Neural cell (in vitro differentiated cells): ENCODE data around the gene YIPF5. TPM values are rescaled to one million over a fixed set of nuclear protein-coding genes. Genes with fewer than 3 reads are reported as not detected.

ENCODE experiments used
- H2AFZ ChIP-seq: fragments of 200-600, 300-800 bp; sonication (generic), shearing (Covaris generic); 2 replicates; pipeline ENCODE4 v1.6.0; 2014; ENCODE audit warnings: low read depth, mild to moderate bottlenecking, antibody characterized with exemption, low read length, moderate library complexity
- H3F3A ChIP-seq: fragments of 200-600 bp; shearing (Covaris generic); 2 replicates; pipeline ENCODE4 v1.6.1; 2016; ENCODE audit warnings: mild to moderate bottlenecking, moderate library complexity, mixed read lengths, antibody characterized with exemption, low read length; ENCODE audit not compliant: insufficient read depth, poor library complexity, severe bottlenecking
- H3K27ac ChIP-seq: fragments of 200-600, 300-800 bp; sonication (generic), shearing (Covaris generic); 2 replicates; pipeline ENCODE4 v1.5.1; 2014; ENCODE audit warnings: mild to moderate bottlenecking, low read length, moderate library complexity
- H3K27me3 ChIP-seq: fragments of 300-800, 200-600 bp; sonication (generic), shearing (Covaris generic); 2 replicates; pipeline ENCODE4 v1.6.0; 2014; ENCODE audit warnings: mild to moderate bottlenecking, low read depth, low read length, moderate library complexity; ENCODE audit not compliant: insufficient read depth
- H3K36me3 ChIP-seq: fragments of 300-800, 200-600 bp; sonication (generic), shearing (Covaris generic); 2 replicates; pipeline ENCODE4 v1.5.1; 2014; ENCODE audit warnings: mild to moderate bottlenecking, antibody characterized with exemption, low read length, moderate library complexity; ENCODE audit not compliant: insufficient read depth
- H3K4me2 ChIP-seq: fragments of 300-800, 200-600 bp; sonication (generic), shearing (Covaris generic); 2 replicates; pipeline ENCODE4 v1.6.0; 2014; ENCODE audit warnings: mild to moderate bottlenecking, low read length
- H3K4me3 ChIP-seq: fragments of 300-800, 200-600 bp; sonication (generic), shearing (Covaris generic); 2 replicates; pipeline ENCODE4 v1.5.1; 2014; ENCODE audit warnings: mild to moderate bottlenecking, low read length, moderate library complexity
- H3K79me2 ChIP-seq: fragments of 200-600 bp; shearing (Covaris generic); replicated peaks from 2 replicates; pipeline ENCODE4 v1.6.0; 2014; ENCODE audit warnings: mild to moderate bottlenecking, low read length, moderate library complexity; ENCODE audit not compliant: insufficient read depth
- H3K9ac ChIP-seq: fragments of 300-800, 200-600 bp; sonication (generic), shearing (Covaris generic); 2 replicates; pipeline ENCODE4 v1.6.1; 2016; ENCODE audit warnings: mild to moderate bottlenecking, low read length, mixed read lengths
- H3K9me2 ChIP-seq: fragments of 200-600 bp; shearing (Covaris generic); 2 replicates; pipeline ENCODE4 v1.6.1; 2016; ENCODE audit warnings: mild to moderate bottlenecking, low read length, mixed read lengths; ENCODE audit not compliant: insufficient read depth
- H3K9me3 ChIP-seq: fragments of 200-600, 300-800 bp; sonication (generic), shearing (Covaris generic); 2 replicates; pipeline ENCODE4 v1.6.1; 2016; ENCODE audit warnings: mild to moderate bottlenecking, mixed run types, low read length, moderate library complexity, mixed read lengths
- H4K20me1 ChIP-seq: fragments of 200-600 bp; shearing (Covaris generic); 2 replicates; pipeline ENCODE4 v1.6.1; 2016; ENCODE audit warnings: mild to moderate bottlenecking, mixed run types; ENCODE audit not compliant: insufficient read depth
- EP300 ChIP-seq: fragments of 450-650 bp; conservative IDR thresholded peaks from 2 replicates; pipeline ENCODE4 v1.6.1; 2014; ENCODE audit warnings: antibody characterized with exemption, mild to moderate bottlenecking, moderate library complexity; ENCODE audit not compliant: poor library complexity, severe bottlenecking
- EZH2 ChIP-seq: fragments of 200-600, 300-800 bp; shearing (Covaris generic), sonication (generic); IDR thresholded peaks from 2 replicates; pipeline ENCODE4 v1.6.1; 2014; ENCODE audit warnings: antibody characterized with exemption, low read length, borderline replicate concordance, mild to moderate bottlenecking; ENCODE audit not compliant: insufficient read depth, poor library complexity, severe bottlenecking
- MXI1 ChIP-seq: fragments of 450-650 bp; conservative IDR thresholded peaks from 2 replicates; pipeline ENCODE4 v1.6.1; 2014; ENCODE audit warnings: antibody characterized with exemption, mild to moderate bottlenecking; ENCODE audit not compliant: poor library complexity, severe bottlenecking
- POLR2AphosphoS5 ChIP-seq: IDR thresholded peaks from 2 replicates; pipeline ENCODE4 v1.6.1; 2012
- RAD21 ChIP-seq: fragments of 450-650 bp; conservative IDR thresholded peaks from 2 replicates; pipeline ENCODE4 v1.6.1; 2014; ENCODE audit warnings: antibody characterized with exemption, mild to moderate bottlenecking, moderate library complexity
- SMC3 ChIP-seq: fragments of 450-650 bp; conservative IDR thresholded peaks from 2 replicates; pipeline ENCODE4 v1.6.1; 2014; ENCODE audit warnings: antibody characterized with exemption, mild to moderate bottlenecking, moderate library complexity; ENCODE audit not compliant: poor library complexity
- TAF1 ChIP-seq: IDR thresholded peaks from 2 replicates; pipeline ENCODE4 v1.6.1; 2012; ENCODE audit warnings: low read depth
- polyA plus RNA-seq: library from polyadenylated mRNA; depleted of rRNA; stranded (reverse); fragments of >200 nt; gene quantifications from 2 replicates; pipeline ENCODE4 v1.2.3, GENCODE V29; 2014
- TF ChIP-seq, protein P1 (sequence below): IDR thresholded peaks from 2 replicates; pipeline ENCODE4 v1.6.1; 2012; ENCODE audit warnings: borderline replicate concordance
- TF ChIP-seq, protein P2 (sequence below): fragments of 450-650 bp; IDR thresholded peaks from 2 replicates; pipeline ENCODE4 v1.5.1; 2014; ENCODE audit warnings: antibody characterized with exemption, mild to moderate bottlenecking, moderate library complexity; ENCODE audit not compliant: poor library complexity, severe bottlenecking

YIPF5 gene
- polyA plus RNA-seq, 1 donor from 2014 or later: 59.6 TPM

DNA sequence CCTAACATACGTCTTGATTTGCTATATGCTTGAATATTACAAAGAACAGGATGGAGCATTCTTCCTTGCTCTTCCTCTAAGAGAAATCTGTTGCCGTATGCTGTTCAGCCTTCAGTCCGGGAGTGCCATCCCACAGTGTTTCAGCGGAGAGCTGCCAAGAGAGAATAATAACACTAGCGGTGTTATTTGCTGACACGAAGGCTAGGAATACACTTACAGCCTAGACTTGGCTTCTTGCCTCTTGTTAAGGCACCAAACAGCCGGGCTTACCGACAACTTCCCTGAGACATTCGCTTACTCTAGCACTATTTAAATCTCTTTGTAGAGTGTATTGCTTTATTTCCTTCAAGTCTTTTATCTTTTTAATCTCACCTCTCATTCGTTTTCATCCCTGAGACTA is 31.6 kb upstream of the YIPF5 start:
- H3K9me3 ChIP-seq: no peaks in the 10 kb centered on the region
- no peaks in the 10 kb centered on the region for H3K36me3 ChIP-seq
- no peaks in the 10 kb centered on the region for H3K27me3 ChIP-seq
- no peak overlapping the region for H3K4me3 ChIP-seq
- H3K9me2 ChIP-seq: no peaks in the 10 kb centered on the region
- no peaks in the 10 kb centered on the region for H4K20me1 ChIP-seq
- H3K79me2 ChIP-seq: no peaks in the 10 kb centered on the region
- no peak overlapping the region for H3K9ac ChIP-seq
- TF ChIP-seq EP300 (no peak), TAF1 (no peak), POLR2AphosphoS5 (peak; percentile 59), SMC3 (no peak), EZH2 (no peak), MXI1 (no peak)
- TF ChIP-seq, protein P1, sequence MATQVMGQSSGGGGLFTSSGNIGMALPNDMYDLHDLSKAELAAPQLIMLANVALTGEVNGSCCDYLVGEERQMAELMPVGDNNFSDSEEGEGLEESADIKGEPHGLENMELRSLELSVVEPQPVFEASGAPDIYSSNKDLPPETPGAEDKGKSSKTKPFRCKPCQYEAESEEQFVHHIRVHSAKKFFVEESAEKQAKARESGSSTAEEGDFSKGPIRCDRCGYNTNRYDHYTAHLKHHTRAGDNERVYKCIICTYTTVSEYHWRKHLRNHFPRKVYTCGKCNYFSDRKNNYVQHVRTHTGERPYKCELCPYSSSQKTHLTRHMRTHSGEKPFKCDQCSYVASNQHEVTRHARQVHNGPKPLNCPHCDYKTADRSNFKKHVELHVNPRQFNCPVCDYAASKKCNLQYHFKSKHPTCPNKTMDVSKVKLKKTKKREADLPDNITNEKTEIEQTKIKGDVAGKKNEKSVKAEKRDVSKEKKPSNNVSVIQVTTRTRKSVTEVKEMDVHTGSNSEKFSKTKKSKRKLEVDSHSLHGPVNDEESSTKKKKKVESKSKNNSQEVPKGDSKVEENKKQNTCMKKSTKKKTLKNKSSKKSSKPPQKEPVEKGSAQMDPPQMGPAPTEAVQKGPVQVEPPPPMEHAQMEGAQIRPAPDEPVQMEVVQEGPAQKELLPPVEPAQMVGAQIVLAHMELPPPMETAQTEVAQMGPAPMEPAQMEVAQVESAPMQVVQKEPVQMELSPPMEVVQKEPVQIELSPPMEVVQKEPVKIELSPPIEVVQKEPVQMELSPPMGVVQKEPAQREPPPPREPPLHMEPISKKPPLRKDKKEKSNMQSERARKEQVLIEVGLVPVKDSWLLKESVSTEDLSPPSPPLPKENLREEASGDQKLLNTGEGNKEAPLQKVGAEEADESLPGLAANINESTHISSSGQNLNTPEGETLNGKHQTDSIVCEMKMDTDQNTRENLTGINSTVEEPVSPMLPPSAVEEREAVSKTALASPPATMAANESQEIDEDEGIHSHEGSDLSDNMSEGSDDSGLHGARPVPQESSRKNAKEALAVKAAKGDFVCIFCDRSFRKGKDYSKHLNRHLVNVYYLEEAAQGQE: no peak
- no peaks in the 10 kb centered on the region for H3F3A ChIP-seq
- H3K4me2 ChIP-seq: peak overlapping the region; percentile 18
- H3K27ac ChIP-seq: no peak overlapping the region
- H2AFZ ChIP-seq: no peak overlapping the region

DNA sequence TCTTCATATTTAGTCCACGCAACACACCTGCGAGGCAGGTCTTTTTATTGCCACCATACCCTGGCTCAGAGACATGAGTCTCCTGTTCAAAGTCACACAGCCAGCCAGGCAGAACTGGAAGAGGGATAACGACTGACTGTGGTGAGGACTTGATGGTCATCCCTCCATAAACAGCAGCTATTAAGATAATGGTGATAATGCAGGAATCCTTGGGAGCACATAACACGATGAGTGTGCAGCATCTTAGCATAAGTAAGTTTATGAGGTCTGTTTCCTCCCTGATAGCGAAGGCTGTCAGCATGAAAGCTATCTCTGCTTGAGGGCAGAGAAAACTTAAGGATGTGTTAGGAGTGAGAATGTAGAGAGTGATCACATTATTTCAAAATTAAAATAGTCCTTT is 31.1 kb upstream of the YIPF5 start:
- Histone ChIP-seq H4K20me1 (no peaks in the 10 kb centered on the region), H3K36me3 (no peaks in the 10 kb centered on the region), H3K9me2 (no peaks in the 10 kb centered on the region), H3F3A (no peaks in the 10 kb centered on the region), H3K9me3 (no peaks in the 10 kb centered on the region), H3K27ac (no peak overlapping the region), H2AFZ (no peak overlapping the region), H3K79me2 (no peaks in the 10 kb centered on the region), H3K9ac (no peak overlapping the region), H3K27me3 (no peaks in the 10 kb centered on the region), H3K4me3 (no peak overlapping the region), H3K4me2 (peak overlapping the region; percentile 18)
- no peak for TF ChIP-seq TAF1
- TF ChIP-seq POLR2AphosphoS5: no peak
- no peak for TF ChIP-seq RAD21
- TF ChIP-seq, protein P2, sequence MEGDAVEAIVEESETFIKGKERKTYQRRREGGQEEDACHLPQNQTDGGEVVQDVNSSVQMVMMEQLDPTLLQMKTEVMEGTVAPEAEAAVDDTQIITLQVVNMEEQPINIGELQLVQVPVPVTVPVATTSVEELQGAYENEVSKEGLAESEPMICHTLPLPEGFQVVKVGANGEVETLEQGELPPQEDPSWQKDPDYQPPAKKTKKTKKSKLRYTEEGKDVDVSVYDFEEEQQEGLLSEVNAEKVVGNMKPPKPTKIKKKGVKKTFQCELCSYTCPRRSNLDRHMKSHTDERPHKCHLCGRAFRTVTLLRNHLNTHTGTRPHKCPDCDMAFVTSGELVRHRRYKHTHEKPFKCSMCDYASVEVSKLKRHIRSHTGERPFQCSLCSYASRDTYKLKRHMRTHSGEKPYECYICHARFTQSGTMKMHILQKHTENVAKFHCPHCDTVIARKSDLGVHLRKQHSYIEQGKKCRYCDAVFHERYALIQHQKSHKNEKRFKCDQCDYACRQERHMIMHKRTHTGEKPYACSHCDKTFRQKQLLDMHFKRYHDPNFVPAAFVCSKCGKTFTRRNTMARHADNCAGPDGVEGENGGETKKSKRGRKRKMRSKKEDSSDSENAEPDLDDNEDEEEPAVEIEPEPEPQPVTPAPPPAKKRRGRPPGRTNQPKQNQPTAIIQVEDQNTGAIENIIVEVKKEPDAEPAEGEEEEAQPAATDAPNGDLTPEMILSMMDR: no peak
- TF ChIP-seq, protein P1: no peak
- no peak for TF ChIP-seq SMC3
- TF ChIP-seq EP300: no peak
- TF ChIP-seq MXI1: no peak
- no peak for TF ChIP-seq EZH2
